Neuronal stem cell (in vitro differentiated cells): Measurements from ENCODE around the gene SP4.

ENCODE experiments used
- DNase-seq: peaks from one replicate; pipeline ENCODE4 v3.0.0-alpha.2; 2013; ENCODE audit warnings: low spot score
- H2AFZ ChIP-seq: one replicate; pipeline ENCODE4 v1.6.1; 2013; ENCODE audit warnings: mild to moderate bottlenecking, low read length, inconsistent platforms
- H2AK5ac ChIP-seq: 2 replicates; pipeline ENCODE4 v1.6.1; 2013; ENCODE audit warnings: low read depth, mild to moderate bottlenecking, inconsistent platforms, low read length, moderate library complexity, mixed read lengths
- H2BK120ac ChIP-seq: 2 replicates; pipeline ENCODE4 v1.6.1; 2013; ENCODE audit warnings: low read depth, mild to moderate bottlenecking, inconsistent platforms, low read length, moderate library complexity, mixed read lengths
- H2BK12ac ChIP-seq: one replicate; pipeline ENCODE4 v1.6.1; 2013; ENCODE audit warnings: low read length, inconsistent platforms
- H2BK15ac ChIP-seq: 2 replicates; pipeline ENCODE4 v1.6.1; 2013; ENCODE audit warnings: mild to moderate bottlenecking, low read length, inconsistent platforms, mixed read lengths
- H2BK5ac ChIP-seq: one replicate; pipeline ENCODE4 v1.6.1; 2013; ENCODE audit warnings: inconsistent platforms, mild to moderate bottlenecking, low read length, moderate library complexity
- H3K14ac ChIP-seq: one replicate; pipeline ENCODE4 v1.6.1; 2013; ENCODE audit warnings: low read length, inconsistent platforms
- H3K18ac ChIP-seq: 2 replicates; pipeline ENCODE4 v1.6.1; 2013; ENCODE audit warnings: low read length, inconsistent platforms
- H3K23ac ChIP-seq: 2 replicates; pipeline ENCODE4 v1.6.1; 2013; ENCODE audit warnings: low read depth, mild to moderate bottlenecking, mixed read lengths, low read length, inconsistent platforms; ENCODE audit not compliant: poor library complexity
- H3K27ac ChIP-seq: replicated peaks from 3 replicates; pipeline ENCODE4 v1.5.1; 2013; ENCODE audit warnings: low read length, inconsistent platforms
- H3K27me3 ChIP-seq, 3 experiments: 2 replicates each; pipeline ENCODE4 v1.6.1; 2013; ENCODE audit warnings: low read length in 3 of 3, mild to moderate bottlenecking in 2 of 3, inconsistent platforms in 1 of 3, low read depth in 1 of 3, mixed read lengths in 1 of 3, moderate library complexity in 1 of 3; ENCODE audit not compliant: control insufficient read depth in 3 of 3, insufficient read depth in 3 of 3
- H3K36me3 ChIP-seq, 2 donors: replicated peaks in 1 of 2; 2 replicates each; pipeline ENCODE4 v1.6.1; 2013; ENCODE audit warnings: low read length in 2 of 2; ENCODE audit not compliant: control insufficient read depth in 2 of 2, insufficient read depth in 2 of 2
- H3K4ac ChIP-seq: 2 replicates; pipeline ENCODE4 v1.6.1; 2013; ENCODE audit warnings: inconsistent platforms, mild to moderate bottlenecking, low read length, moderate library complexity
- H3K4me1 ChIP-seq, 2 donors: 1 replicate in 1 of 2; 2 replicates in 1 of 2; pipeline ENCODE4 v1.6.1; 2013; ENCODE audit warnings: low read length in 2 of 2, low read depth in 1 of 2; ENCODE audit not compliant: control insufficient read depth in 2 of 2, insufficient read depth in 1 of 2
- H3K4me2 ChIP-seq: one replicate; pipeline ENCODE4 v1.6.1; 2013; ENCODE audit warnings: mild to moderate bottlenecking, low read length, inconsistent platforms; ENCODE audit not compliant: insufficient read depth, poor library complexity, severe bottlenecking
- H3K4me3 ChIP-seq, 2 donors: 2 replicates each; pipeline ENCODE4 v1.5.1; 2013; ENCODE audit warnings: low read length in 2 of 2, mild to moderate bottlenecking in 2 of 2, inconsistent platforms in 1 of 2, moderate library complexity in 1 of 2
- H3K79me1 ChIP-seq: one replicate; pipeline ENCODE4 v1.6.1; 2013; ENCODE audit warnings: low read depth, mild to moderate bottlenecking, inconsistent platforms, low read length, moderate library complexity
- H3K9ac ChIP-seq: one replicate; pipeline ENCODE4 v1.6.1; 2013; ENCODE audit warnings: mild to moderate bottlenecking, low read depth, low read length, inconsistent platforms; ENCODE audit not compliant: poor library complexity
- H3K9me3 ChIP-seq, 2 donors: replicated peaks in 1 of 2; 2 replicates each; pipeline versions ENCODE3 to v1.6.1; 2013; ENCODE audit warnings: low read length in 2 of 2, mild to moderate bottlenecking in 2 of 2, inconsistent platforms in 1 of 2, low read depth in 1 of 2, mixed read lengths in 1 of 2, moderate library complexity in 1 of 2; ENCODE audit not compliant: control insufficient read depth in 2 of 2, insufficient read depth in 1 of 2
- H4K8ac ChIP-seq: one replicate; pipeline ENCODE4 v1.6.1; 2013; ENCODE audit warnings: low read depth, mild to moderate bottlenecking, inconsistent platforms, low read length, moderate library complexity
- H4K91ac ChIP-seq: one replicate; pipeline ENCODE4 v1.6.1; 2013; ENCODE audit warnings: low read length, low read depth, mild to moderate bottlenecking, inconsistent platforms; ENCODE audit not compliant: poor library complexity
- WGBS, 2 donors: extraction: QIAGEN DNeasy Blood & Tissue Kit; methylation state at CpG; one replicate each; pipeline ENCODE4 v1.1.7; 2013; ENCODE audit warnings: missing lambda C conversion rate in 2 of 2, mixed read lengths in 1 of 2; ENCODE audit not compliant: insufficient read length in 2 of 2, insufficient replicate concordance in 1 of 2; ENCODE audit errors: extremely low coverage in 2 of 2; 5-methylcytosine and 5-hydroxymethylcytosine counted together

The SP4 gene

DNA sequence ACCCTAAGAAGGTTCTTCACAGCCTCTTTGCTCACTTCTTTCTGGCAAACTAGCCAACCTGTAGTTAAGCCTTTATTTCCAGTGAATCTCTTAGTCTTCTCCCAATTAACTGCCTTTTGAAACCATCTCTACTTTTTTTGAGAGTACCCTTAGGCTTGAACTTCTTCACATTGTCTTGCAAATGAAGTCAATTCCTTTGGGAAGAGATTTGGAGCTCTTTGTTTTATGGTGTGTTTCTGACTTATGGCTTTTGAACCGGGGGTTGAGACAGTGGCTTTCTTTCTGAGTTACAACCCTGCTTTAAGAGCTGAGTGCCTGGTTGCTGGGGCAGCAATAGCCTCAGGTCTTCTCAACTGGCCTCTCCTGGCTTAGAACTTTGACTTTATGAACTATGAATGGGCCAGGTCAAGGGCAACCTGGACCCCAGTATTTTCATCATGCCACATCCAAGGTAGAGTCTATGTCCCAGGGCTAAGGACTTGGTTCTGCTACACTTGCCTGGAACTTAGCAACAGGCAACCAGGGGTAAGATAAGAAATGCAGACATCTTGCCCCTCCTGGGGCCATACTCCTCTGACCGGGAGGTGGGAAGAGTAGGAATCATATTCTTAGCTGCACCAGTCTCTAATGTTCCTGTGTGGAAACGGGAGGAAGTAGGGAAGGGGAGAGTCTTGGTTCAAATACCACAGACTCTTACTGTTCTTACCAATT, 53.0 kb downstream of the SP4 start:
- Histone ChIP-seq H3K27ac (no peak overlapping the region), H2AK5ac (no peak overlapping the region), H3K4me2 (no peak overlapping the region), H2BK12ac (no peak overlapping the region), H4K8ac (no peak overlapping the region), H2BK15ac (no peak overlapping the region), H3K27me3 (no peaks in the 10 kb centered on the region), H3K4me1 (no peaks in the 10 kb centered on the region), H3K79me1 (no peaks in the 10 kb centered on the region), H2BK120ac (no peak overlapping the region), H3K9ac (no peak overlapping the region), H3K18ac (no peak overlapping the region), H3K4ac (no peak overlapping the region), H2BK5ac (no peak overlapping the region), H3K9me3 (no peaks in the 10 kb centered on the region), H2AFZ (no peak overlapping the region), H3K36me3 (peaks cover 4 to 28% of the 10 kb centered on the region in 2 donors), H3K14ac (no peak overlapping the region), H4K91ac (no peak overlapping the region), H3K23ac (no peak overlapping the region), H3K4me3 (no peak overlapping the region)
- no peak for DNase-seq
- WGBS, 2 donors: no CpG with 5 or more reads among the region's 3 CpGs

DNA sequence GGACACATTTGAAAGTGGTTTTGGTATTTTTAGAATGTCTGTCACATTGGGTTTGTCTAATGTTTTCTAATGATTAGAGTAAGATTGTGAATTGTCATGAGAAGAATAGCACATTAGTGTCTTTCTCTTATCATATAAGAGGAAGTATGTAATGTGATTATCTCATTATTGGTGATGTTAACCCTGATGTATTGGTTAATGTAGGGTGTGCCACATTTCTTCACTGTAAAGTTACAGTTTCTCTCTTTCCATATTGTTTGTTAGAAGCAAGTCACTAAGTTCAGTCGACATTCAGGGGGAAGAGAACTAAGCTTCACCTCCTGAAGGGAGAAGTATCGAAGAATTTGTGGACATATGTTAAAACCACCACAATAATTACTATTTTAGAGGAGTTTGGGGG, 58.6 kb downstream of the SP4 start:
- Histone ChIP-seq H3K9me3 (peaks cover 4 to 5% of the 10 kb centered on the region in 2 donors), H3K27ac (no peak overlapping the region), H2BK5ac (no peak overlapping the region), H3K79me1 (peaks cover 2% of the 10 kb centered on the region), H3K23ac (no peak overlapping the region), H4K8ac (no peak overlapping the region), H3K14ac (no peak overlapping the region), H2AK5ac (no peak overlapping the region), H3K9ac (no peak overlapping the region), H3K36me3 (peaks cover 6 to 20% of the 10 kb centered on the region in 2 donors), H3K4me1 (no peaks in the 10 kb centered on the region), H3K4me2 (no peak overlapping the region), H2BK12ac (no peak overlapping the region), H2BK15ac (no peak overlapping the region), H3K4ac (no peak overlapping the region), H3K18ac (no peak overlapping the region), H3K4me3 (no peak overlapping the region), H4K91ac (no peak overlapping the region), H2AFZ (no peak overlapping the region), H3K27me3 (no peaks in the 10 kb centered on the region), H2BK120ac (no peak overlapping the region)
- WGBS, 2 donors: no CpG with 5 or more reads among the region's 2 CpGs
- no peak for DNase-seq

DNA sequence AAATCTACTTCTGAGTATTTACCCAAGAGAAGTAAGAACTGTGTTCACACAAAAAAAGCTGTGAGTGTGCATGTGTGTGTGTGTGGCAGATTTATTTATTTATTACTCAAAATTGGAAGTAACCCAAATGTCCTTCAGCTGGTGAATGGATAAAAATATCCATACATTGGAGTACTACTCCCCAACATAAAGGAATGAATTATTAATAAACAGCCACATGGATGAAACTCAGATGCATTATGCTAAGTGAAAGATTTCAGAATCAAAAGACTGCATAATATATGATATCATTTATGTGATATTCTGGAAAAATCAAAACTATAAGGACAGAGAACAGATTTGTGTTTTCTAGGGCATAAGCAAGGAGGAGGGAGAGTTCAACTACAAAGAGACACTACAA, 67.8 kb downstream of the SP4 start:
- no peak overlapping the region for H2AFZ ChIP-seq
- H4K91ac ChIP-seq: no peak overlapping the region
- no peak overlapping the region for H3K9ac ChIP-seq
- H3K27ac ChIP-seq: no peak overlapping the region
- H2BK12ac ChIP-seq: no peak overlapping the region
- no peak overlapping the region for H3K4ac ChIP-seq
- no peak overlapping the region for H2BK15ac ChIP-seq
- H2BK5ac ChIP-seq: no peak overlapping the region
- H3K23ac ChIP-seq: no peak overlapping the region
- H3K14ac ChIP-seq: no peak overlapping the region
- H3K4me2 ChIP-seq: no peak overlapping the region
- no peaks in the 10 kb centered on the region for H3K79me1 ChIP-seq
- H2AK5ac ChIP-seq: no peak overlapping the region
- H3K18ac ChIP-seq: no peak overlapping the region
- H3K4me3 ChIP-seq: no peak overlapping the region
- H3K9me3 ChIP-seq: peaks cover 8 to 39% of the 10 kb centered on the region in 2 donors
- H4K8ac ChIP-seq: no peak overlapping the region
- no peak for DNase-seq
- peaks cover under 1 to 2% of the 10 kb centered on the region in 2 donors for H3K36me3 ChIP-seq
- H3K27me3 ChIP-seq: no peaks in the 10 kb centered on the region
- no peak overlapping the region for H2BK120ac ChIP-seq
- no peaks in the 10 kb centered on the region for H3K4me1 ChIP-seq

DNA sequence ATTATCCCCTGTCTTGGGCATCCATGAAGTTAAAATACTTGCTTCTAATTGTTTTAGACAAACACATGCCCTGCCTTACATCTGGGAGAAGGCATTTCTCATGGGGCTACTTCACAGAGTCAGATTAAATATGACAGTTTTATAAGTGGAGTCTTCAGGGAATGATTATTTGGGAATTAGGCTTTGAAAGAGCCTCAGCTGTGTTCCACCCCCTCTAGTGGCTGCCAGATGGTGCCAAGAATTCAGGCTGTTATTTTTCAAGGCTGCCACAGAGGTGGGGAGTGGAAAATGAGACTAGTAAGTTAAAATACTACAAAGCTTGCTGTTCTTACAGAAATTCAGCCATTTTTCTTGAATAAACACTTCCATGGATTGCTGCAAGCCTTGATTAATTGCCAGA, 69.2 kb downstream of the SP4 start:
- Histone ChIP-seq H3K18ac (no peak overlapping the region), H2BK5ac (no peak overlapping the region), H3K4me2 (no peak overlapping the region), H4K91ac (no peak overlapping the region), H3K9me3 (peaks cover 8 to 38% of the 10 kb centered on the region in 2 donors), H3K14ac (no peak overlapping the region), H3K4me3 (no peak overlapping the region), H3K79me1 (no peaks in the 10 kb centered on the region), H3K4me1 (no peaks in the 10 kb centered on the region), H2AFZ (no peak overlapping the region), H2BK15ac (no peak overlapping the region), H3K4ac (no peak overlapping the region), H2AK5ac (no peak overlapping the region), H3K27me3 (no peaks in the 10 kb centered on the region), H3K23ac (no peak overlapping the region), H3K27ac (no peak overlapping the region), H2BK120ac (no peak overlapping the region), H4K8ac (no peak overlapping the region), H3K9ac (no peak overlapping the region), H2BK12ac (no peak overlapping the region), H3K36me3 (peaks cover 0 to 2% of the 10 kb centered on the region in 2 donors)
- DNase-seq: no peak
